GM12864 (cell line): ENCODE measurements around the gene DOCK2.
"Not testable (repeated sequence)": the region's sequence is repeated elsewhere in the genome, so short reads cannot be mapped to it uniquely, and the experiment has no call there.

Experiments used
- DNase-seq: peaks from one replicate; pipeline ENCODE4 v3.0.0-alpha.2; 2011; ENCODE audit warnings: low read depth
- H3K4me3 ChIP-seq: 2 replicates; pipeline ENCODE4 v1.5.1; 2011; ENCODE audit warnings: mild to moderate bottlenecking, low read depth, low read length, control low read depth
- CTCF ChIP-seq: IDR thresholded peaks from 2 replicates; pipeline ENCODE4 v1.5.1; 2011; ENCODE audit warnings: low read depth, mild to moderate bottlenecking, moderate library complexity, low read length, control low read depth, inconsistent platforms; ENCODE audit errors: missing control alignments

Gene DOCK2

GRCh38 chr5:169751490-169751889 is 114.4 kb downstream of the DOCK2 start:
- no peak for DNase-seq
- H3K4me3 ChIP-seq: no peak overlapping the region

GRCh38 chr5:169752566-169752965 is 115.5 kb downstream of the DOCK2 start:
- not testable (repeated sequence) for DNase-seq, H3K4me3 ChIP-seq

More at GRCh38 chr5:169751490-169751889, 114.4 kb downstream of the DOCK2 start:
- TF ChIP-seq CTCF: no peak

- DNase-seq: no peak
- no peak for TF ChIP-seq CTCF
- no peak overlapping the region for H3K4me3 ChIP-seq
These were observed 116.7 kb downstream of the DOCK2 start for GRCh38 chr5:169753795-169754194.

GRCh38 chr5:169754737-169755136 is 117.7 kb downstream of the DOCK2 start:
- no peak for TF ChIP-seq CTCF
- no peak for DNase-seq
- H3K4me3 ChIP-seq: no peak overlapping the region

- no peak for DNase-seq
- TF ChIP-seq CTCF: no peak
These were observed 119.1 kb downstream of the DOCK2 start for GRCh38 chr5:169756071-169756765.

GRCh38 chr5:169757016-169757415 is 119.9 kb downstream of the DOCK2 start:
- H3K4me3 ChIP-seq: no peak overlapping the region
- no peak for TF ChIP-seq CTCF
- no peak for DNase-seq

More at GRCh38 chr5:169756071-169756765, 119.1 kb downstream of the DOCK2 start:
- H3K4me3 ChIP-seq: no peak overlapping the region

GRCh38 chr5:169758886-169759285 is 121.8 kb downstream of the DOCK2 start:
- no peak overlapping the region for H3K4me3 ChIP-seq
- no peak for TF ChIP-seq CTCF
- DNase-seq: no peak
